Measurements from ENCODE around the gene USP2. TPM values are rescaled to one million over a fixed set of nuclear protein-coding genes. Genes with fewer than 3 reads are reported as not detected.

The USP2 gene
- total RNA-seq, 1 donor from 2014 or later, result 2.6 TPM

DNA sequence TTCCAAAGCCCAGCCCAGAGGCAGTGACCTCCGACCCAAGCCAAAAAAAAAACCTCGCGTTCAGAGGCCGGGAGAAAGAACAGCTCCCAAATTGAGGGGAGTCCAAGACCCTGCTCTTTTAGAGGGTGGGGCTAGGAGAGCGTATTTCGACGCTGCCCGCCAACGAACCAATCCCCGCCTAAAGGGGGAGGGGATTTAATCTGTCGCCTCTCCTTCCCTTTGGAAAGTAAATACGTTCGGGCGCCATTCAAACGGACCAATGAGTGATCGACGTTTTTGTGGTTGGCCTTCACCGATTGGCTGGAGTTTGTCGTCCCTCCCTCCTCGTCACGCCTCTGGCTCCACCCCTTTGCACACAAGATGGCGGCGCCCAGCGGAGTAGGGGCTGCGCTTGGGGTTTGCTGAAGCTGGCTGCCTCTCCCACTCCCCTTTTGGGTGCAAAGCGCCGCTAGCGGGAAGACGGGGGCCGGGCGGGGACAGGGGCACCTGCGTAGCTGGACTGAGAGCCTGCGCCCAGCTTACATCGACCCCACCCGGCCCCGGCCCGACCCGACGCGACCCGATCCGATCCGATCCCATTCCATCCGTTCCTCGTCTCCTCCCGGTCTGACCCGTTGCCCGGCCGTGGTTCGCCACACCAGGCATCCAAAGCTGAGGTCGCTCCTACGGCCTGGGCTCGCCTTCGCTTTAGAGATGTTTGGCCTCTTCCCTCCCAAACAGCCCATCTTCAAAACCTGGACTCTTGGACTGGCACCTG is 47.1 kb downstream of the USP2 start, which contains the start of gene RNF26:
Gene RNF26 (plus strand): TSS at position 354 of the 757 bp plus-strand sequence. CDS start 596 bp downstream, outside the sequence.
- Mint-ChIP-seq H3K36me3 (ENCODE audit: unreplicated experiment) (no peaks in the 10 kb centered on the region), H3K9me3 (ENCODE audit: unreplicated experiment) (peaks cover 2% of the 10 kb centered on the region), H3K4me3 (ENCODE audit: unreplicated experiment) (peak within 1 kb of the TSS; percentile 100), H3K27ac (ENCODE audit: unreplicated experiment) (peak within 1 kb of the TSS; percentile 99), H3K27me3 (ENCODE audit: unreplicated experiment) (peaks cover 4% of the 10 kb centered on the region), H3K4me1 (ENCODE audit: low read depth, unreplicated experiment) (peaks cover 10% of the 10 kb centered on the region)
- peak; percentile 91 for DNase-seq
- no peak for TF ChIP-seq CTCF (IDR thresholded peaks at IDR 0.05; ENCODE audit: partially characterized antibody, unreplicated experiment)

GRCh38 chr11:119332111-119332765 is 49.3 kb downstream of the USP2 start:
- Mint-ChIP-seq H3K9me3 (ENCODE audit: unreplicated experiment) (peaks cover 2% of the 10 kb centered on the region), H3K27ac (ENCODE audit: unreplicated experiment) (no peak overlapping the region), H3K36me3 (ENCODE audit: unreplicated experiment) (no peaks in the 10 kb centered on the region), H3K4me3 (ENCODE audit: unreplicated experiment) (no peak overlapping the region), H3K4me1 (ENCODE audit: low read depth, unreplicated experiment) (peaks cover 5% of the 10 kb centered on the region), H3K27me3 (ENCODE audit: unreplicated experiment) (peaks cover 2% of the 10 kb centered on the region)
- no peak for TF ChIP-seq CTCF (IDR thresholded peaks at IDR 0.05; ENCODE audit: partially characterized antibody, unreplicated experiment)
- DNase-seq, result no peak

GRCh38 chr11:119330237-119330636 is 51.3 kb downstream of the USP2 start:
- Mint-ChIP-seq H3K4me1 (ENCODE audit: low read depth, unreplicated experiment) (peaks cover 5% of the 10 kb centered on the region), H3K27me3 (ENCODE audit: unreplicated experiment) (peaks cover 2% of the 10 kb centered on the region)

DNA sequence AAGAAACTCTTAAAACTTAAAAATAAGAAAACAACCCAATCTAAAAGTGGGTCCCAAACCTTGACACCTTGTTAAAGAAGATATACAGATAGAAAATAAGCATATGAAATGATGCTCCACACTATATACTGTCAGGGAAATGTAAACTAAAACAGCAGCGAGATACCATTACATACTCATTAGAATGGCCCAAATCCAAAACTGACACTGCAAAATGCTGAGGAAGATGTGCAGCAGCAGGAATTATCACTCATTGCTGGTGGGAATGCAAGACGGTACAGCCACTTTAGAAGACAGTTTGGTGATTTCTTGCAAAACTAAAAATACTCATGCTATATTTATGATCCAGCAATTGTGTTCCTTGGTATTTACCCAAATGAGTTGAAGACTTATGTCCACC is 52.2 kb downstream of the USP2 start:
- Mint-ChIP-seq H3K4me3 (ENCODE audit: unreplicated experiment) (no peak overlapping the region), H3K27ac (ENCODE audit: unreplicated experiment) (no peak overlapping the region), H3K27me3 (ENCODE audit: unreplicated experiment) (peaks cover 2% of the 10 kb centered on the region)

More at GRCh38 chr11:119330237-119330636, 51.3 kb downstream of the USP2 start:
- H3K9me3 Mint-ChIP-seq (ENCODE audit: unreplicated experiment), result peaks cover 2% of the 10 kb centered on the region
- TF ChIP-seq CTCF (IDR thresholded peaks at IDR 0.05; ENCODE audit: partially characterized antibody, unreplicated experiment), result no peak
- H3K4me3 Mint-ChIP-seq (ENCODE audit: unreplicated experiment), result no peak overlapping the region
- H3K36me3 Mint-ChIP-seq (ENCODE audit: unreplicated experiment), result no peaks in the 10 kb centered on the region
- H3K27ac Mint-ChIP-seq (ENCODE audit: unreplicated experiment), result no peak overlapping the region
- no peak for DNase-seq

More for the DNA sequence above, 52.2 kb downstream of the USP2 start:
- Mint-ChIP-seq H3K4me1 (ENCODE audit: low read depth, unreplicated experiment) (no peaks in the 10 kb centered on the region), H3K9me3 (ENCODE audit: unreplicated experiment) (peaks cover 1% of the 10 kb centered on the region), H3K36me3 (ENCODE audit: unreplicated experiment) (no peaks in the 10 kb centered on the region)
- no peak for DNase-seq
- TF ChIP-seq CTCF (IDR thresholded peaks at IDR 0.05; ENCODE audit: partially characterized antibody, unreplicated experiment), result no peak
